ENCODE results near the gene SPRTN.

DNA sequence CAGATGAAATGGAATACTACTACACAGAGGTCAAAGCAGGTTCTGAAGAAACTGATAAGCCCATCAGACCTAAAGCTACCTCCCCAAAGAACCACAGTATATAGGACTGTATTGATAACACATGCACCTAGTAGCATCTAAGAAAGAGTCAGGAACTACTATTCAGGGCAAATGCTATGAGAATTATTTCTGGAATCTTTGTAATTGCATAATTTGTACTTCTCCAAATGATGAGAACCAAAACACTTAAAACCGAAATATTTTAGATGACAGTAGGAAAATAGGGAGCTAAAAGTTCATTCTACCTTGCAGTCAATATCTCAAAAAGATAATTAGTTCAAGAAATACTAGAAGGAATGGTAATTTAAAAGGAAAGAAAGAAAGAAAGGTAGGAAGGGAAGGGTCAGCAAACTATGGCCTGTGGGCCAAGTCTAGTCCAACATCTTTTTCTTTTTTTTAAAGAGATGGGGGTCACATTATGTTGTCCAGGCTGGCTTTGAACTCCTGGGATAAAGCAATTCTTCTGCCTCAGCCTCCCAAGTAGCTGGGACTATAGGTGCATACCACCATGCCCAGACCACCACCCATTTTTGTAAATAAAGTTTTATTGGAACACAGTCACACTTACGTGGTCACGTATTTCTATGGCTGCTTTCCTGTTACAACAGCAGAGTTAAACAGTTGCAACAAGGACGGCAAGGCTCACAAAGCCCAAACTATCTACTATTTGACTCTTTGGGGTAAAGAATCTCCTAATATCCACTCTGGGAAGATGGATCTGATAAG is 60.0 kb downstream of the SPRTN start:
- TF ChIP-seq POLR2A (IDR thresholded peaks at IDR 0.05; ENCODE audit: low read depth, low read length) (no peak), PAX5 (IDR thresholded peaks at IDR 0.05; ENCODE audit: insufficient read depth, low read length, severe bottlenecking) (no peak), POLR2AphosphoS5 (IDR thresholded peaks at IDR 0.05; ENCODE audit: low read depth, low read length) (no peak), TAF1 (IDR thresholded peaks at IDR 0.05; ENCODE audit: low read depth, low read length) (no peak)

Data from GM12891 (cell line).